ENCODE data around the gene RASSF8. TPM values are rescaled to one million over a fixed set of nuclear protein-coding genes. Genes with fewer than 3 reads are reported as not detected.

RASSF8 gene
- total and polyA plus RNA-seq, 2 of the 8 experiments (the other 6 are each of a cell fraction or from before 2014, with no cell fraction given): 6.4 to 46.7 TPM

DNA sequence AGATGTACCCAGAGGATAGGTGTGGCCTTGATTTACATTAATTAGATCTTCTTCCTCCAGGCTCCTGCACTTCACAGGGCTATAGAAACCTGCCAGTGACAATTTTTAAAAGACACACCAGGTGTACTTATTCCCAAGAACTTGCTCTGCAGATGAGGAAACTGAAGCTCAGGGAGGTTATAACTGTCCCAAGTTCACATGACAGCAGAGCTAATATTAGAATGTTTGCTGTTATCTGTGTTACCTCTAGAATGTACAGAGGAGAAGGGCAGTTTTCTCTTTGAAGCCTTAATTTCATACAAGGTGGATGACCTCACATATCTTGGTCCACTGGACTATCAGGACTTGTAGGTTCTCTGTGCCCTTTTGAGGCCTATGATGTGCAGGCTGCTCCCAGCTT, 27.7 kb downstream of the RASSF8 start (continued):
- TF ChIP-seq ZNF274 (IDR thresholded peaks at IDR 0.05; ENCODE audit: borderline replicate concordance, extremely low read depth, low read length) (no peak), KDM5A (IDR thresholded peaks at IDR 0.05; ENCODE audit: low read length) (no peak)
